ENCODE results near the gene LINGO3.

The LINGO3 gene

DNA sequence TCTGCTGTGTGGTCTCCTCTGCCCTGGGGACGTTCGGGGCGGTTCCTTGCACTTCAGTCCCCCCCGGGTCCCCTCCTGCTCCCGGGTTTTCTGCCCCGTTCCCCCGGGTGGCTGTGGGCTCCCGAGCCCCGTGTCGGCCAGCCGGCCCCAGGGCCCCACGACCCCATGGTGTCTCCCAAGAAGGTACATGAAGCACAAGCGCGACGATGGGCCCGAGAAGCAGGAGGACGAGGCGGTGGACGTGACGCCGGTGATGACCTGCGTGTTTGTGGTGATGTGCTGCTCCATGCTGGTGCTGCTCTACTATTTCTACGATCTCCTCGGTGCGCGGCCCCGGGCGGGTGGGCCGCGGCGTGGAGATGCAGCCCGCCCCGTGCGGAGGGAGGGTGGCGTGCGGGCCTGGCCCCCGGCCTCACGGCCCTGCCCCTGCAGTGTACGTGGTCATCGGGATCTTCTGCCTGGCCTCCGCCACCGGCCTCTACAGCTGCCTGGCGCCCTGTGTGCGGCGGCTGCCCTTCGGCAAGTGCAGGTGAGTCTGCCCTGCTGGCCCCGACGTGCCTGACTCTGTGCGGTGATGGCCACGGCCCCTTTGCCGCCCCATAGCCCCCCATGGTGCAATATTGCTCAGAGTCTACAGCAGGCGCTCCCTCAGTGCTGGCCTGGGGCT, 31.8 kb upstream of the LINGO3 start:
- DNase-seq: no peak

DNA sequence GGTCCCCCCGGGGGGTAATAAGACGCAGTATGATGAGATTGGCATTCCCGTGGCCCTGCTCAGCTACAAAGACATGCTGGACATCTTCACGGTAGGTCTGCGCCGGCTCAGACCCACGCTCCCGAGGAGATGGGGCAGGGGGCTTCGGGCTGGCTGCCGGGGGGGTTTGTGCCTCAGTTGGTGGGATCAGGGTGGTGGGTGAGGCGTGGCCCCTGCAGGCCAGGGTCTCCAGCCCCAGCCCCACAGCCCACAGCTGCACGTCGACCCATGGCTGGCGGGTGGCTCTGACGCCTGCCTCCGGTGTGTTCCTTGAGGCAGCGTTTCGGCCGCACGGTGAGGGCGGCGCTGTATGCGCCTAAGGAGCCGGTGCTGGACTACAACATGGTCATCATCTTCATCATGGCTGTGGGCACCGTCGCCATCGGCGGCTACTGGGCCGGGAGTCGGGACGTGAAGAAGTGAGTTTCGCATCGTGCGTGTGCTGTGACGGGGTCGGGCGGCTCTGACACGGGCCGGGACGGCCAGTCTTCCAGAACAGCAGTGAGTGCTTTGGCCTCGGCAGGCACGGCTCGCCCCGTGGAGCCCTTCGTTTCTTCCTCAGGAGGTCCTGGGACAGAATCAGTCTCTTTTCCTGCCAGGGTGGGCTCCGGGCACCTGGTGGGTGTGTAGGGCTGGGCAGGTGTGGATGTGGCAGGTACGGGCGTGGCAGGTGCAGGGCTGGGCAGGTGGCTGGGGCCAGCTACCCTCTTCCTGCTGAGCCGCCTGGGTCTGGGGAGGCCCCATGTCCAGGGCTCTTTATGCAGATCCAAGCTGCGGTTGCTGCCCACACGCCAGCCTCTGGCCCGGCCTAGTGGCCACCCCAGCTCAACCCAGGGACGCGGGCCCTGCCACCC, 31.0 kb upstream of the LINGO3 start:
- DNase-seq: no peak

- DNase-seq: no peak
These were observed 30.2 kb upstream of the LINGO3 start for GRCh38 chr19:2338055-2338615.

DNA sequence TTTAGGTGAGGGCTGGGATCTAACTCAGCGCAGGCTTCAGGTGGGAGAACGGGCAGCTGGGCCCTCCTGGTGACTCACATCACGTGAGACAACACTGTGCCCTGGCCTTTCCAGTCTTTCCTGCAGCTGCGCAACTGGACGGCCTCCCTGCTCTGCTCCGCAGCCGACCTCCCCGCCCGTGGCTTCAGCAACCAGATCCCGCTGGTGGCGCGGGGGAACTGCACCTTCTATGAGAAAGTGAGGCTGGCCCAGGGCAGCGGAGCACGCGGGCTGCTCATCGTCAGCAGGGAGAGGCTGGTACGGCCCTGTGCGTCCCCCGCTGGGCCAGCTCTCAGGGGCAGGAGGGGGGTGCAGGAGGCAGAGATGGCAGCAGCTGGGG, 29.4 kb upstream of the LINGO3 start:
- DNase-seq: no peak

DNA sequence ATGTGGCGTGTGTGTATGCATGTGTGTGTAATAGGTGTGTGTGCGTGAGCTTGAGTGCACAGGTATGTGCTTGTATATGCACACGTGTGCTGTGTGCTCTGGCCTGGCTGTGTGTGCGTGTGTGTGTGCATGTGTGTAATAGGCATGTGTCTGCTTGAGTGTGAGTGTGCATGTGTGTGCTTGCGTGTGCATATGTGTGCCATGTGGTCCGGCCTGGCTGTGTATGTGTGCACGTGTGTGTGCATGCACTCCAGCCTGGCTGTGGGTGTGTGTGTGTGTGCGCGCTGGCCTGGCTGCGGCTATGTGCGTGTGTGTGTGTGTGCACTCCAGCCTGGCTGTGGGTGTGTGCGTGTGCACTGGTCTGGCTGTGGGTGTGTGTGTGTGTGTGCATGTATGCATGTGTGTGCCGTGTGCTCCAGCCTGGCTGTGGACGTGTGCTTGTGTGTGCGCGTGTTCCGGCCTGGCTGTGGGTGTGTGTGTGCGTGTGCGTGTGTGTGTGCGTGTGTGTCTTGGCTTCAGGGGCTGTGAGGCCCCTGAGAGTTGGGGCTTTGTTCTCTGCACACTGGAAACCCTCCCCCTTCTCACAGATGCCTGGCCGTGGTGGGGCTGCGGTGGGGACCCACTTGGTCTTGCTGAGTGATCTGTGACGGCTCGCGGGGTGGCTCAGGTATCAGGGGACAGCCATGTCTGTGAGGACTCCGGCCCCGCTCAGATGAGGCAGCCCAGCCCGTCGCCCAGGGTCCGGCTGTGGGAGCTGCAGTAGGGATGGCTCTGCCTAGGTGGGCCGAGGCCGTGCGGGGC, 28.8 kb upstream of the LINGO3 start:
- DNase-seq: no peak

- DNase-seq: no peak
These were observed 27.9 kb upstream of the LINGO3 start for GRCh38 chr19:2335848-2336247.

- no peak for DNase-seq
These were observed 27.3 kb upstream of the LINGO3 start for GRCh38 chr19:2334986-2335846.

- no peak for DNase-seq
These were observed 26.5 kb upstream of the LINGO3 start for GRCh38 chr19:2334426-2334825.

DNA sequence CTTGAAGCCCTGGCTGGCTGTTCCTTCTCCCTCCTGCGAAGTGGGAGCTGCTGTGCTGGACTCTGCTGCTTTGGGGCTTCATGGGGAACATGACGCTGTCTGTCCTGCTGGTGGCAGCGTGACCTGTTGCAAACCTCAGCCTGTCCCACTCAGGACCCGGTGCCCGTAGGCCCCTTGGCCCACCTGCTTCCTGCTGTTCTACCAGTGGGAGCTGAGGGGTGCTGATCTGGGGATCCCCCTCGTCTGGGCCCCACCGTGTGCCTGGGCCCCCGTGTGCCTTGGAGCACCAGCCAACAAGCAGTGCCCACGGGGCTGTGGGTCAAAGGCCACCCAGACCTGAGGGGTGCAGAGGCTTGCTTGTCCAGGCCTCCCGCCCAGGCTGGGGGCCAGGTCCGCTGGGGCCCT, 25.9 kb upstream of the LINGO3 start:
- no peak for DNase-seq

DNA sequence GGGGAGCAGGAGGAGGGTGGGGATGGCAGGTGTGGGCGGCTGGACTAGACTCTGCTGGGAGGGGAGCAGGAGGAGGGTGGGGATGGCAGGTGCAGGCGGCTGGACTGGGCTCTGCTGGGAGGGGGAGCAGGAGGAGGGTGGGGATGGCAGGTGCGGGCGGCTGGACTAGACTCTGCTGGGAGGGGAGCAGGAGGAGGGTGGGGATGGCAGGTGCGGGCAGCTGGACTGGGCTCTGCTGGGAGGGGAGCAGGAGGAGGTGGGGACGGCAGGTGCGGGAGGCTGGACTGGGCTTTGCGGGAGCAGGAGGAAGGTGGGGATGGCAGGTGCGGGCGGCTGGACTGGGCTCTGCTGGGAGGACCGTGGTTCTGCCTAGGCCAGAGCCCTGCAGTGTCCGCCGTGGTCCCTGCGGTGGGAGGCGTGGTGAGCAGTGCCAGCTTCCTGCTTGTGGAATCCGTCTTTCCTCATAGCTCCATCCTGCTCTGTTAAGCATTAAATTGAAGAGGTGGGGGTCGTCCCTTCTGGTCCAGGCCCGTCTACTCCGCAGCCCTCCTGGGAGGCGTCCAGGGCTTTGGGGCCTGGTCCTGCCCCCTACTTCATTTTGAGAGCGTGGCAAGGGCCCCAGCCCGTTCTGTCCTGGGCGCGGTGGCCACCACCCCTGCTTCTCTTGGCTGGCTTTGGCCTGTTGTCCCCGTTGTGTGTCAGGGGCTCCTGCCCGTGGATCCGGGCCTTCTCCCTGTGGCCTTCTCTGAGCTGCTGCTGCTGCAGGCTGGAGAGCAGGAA, 25.3 kb upstream of the LINGO3 start:
- no peak for DNase-seq

GRCh38 chr19:2332341-2333026, 24.5 kb upstream of the LINGO3 start:
- peak; percentile 31 to 84 for DNase-seq

GRCh38 chr19:2331601-2332246, 23.8 kb upstream of the LINGO3 start:
- no peak for DNase-seq

DNA sequence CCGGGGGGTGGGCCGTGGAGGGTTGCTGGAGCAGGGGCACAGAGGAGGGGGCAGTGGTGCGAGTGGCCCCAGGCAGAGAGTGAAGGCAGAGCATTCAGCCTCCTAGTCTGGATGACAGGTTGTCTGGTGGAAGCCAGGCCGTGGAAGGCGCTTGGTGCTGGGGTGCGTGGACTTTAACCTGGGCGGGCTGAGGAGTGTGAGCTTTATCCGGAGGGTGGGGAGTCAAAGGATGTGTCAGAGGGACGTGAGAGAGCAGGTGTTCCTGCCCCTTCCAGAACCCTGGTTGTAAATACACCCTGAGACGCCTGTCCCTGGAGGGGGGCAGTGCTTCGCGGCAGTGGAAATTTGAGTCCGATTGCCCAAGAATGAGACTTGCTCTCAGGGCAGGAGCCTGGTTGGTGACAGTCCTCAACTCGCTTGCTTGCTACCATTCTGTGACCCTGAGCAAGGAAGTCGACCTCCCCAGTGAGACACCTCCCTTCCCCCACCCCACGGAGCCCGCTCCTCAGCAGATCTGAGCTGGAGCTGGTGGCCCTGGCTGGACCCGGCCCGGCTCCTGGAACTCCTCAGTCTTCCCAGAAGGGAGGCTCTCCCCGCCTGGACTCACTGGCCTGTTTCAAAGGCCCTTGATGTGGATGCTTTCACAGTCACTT, 22.8 kb upstream of the LINGO3 start:
- no peak for DNase-seq

- no peak for DNase-seq
These were observed 22.3 kb upstream of the LINGO3 start for GRCh38 chr19:2330255-2330631.

- DNase-seq: no peak
These were observed 21.6 kb upstream of the LINGO3 start for GRCh38 chr19:2329501-2329916.

DNA sequence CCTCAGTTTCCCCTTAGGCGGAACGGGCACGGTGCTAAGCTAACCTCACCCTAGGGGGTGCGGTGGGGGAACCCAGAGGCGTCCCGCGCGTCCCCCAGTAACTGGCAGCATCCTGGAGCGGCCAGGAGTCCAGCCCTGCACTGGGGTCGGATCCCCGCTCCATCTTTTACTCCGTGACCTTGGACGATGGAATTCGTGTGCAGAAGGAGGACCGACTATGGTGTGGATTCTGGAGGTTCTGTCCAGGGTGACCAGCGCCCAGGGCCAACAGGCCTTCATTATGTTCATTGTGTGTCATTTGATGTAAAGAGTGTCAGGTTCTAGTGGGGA, 21.2 kb upstream of the LINGO3 start:
- no peak for DNase-seq

DNA sequence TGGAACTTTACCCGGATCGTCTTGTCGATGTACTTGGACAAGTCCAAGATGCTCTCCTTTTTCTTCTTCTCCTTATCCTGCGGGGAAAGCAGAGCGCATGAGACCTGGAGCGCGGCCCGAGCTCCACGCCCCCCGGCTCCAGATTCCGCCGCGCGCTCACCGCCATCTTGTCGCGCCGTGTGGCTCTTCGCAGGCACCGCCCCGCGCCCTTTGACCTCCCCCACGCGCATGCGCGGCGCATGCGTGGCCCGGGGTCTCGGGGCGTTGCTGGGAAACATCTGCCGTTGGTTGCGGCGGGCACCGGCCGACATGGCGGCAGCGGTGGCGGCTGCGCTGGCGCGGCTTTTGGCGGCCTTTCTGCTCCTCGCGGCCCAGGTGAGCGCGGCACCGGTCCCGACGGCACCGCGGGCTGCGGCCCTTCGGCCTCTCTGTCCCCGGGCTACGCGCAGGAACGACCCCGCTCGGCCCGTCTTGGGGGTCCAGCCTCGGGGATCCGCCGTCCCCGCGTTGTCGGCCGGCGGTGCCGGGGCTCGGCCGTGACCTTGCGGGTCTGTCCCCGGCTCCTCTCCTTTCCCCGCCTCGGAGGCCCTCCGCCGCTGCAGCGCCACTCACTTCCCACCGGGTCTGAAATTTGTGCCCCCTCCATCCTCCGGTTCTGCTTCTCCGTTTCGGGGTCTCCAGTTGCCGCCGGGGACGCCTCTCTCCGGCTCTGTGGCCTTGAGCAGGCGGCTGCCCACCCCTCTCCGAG, 20.6 kb upstream of the LINGO3 start, which contains the start of the genes LSM7 and SPPL2B:
Gene LSM7 (minus strand): TSS at position 186 of the 748 bp plus-strand sequence. CDS start 20 bp downstream, at position 166.
Gene SPPL2B (plus strand): TSS at position 284 of the 748 bp plus-strand sequence. CDS start 26 bp downstream, at position 310.
- DNase-seq: peak; percentile 92 to 93

DNA sequence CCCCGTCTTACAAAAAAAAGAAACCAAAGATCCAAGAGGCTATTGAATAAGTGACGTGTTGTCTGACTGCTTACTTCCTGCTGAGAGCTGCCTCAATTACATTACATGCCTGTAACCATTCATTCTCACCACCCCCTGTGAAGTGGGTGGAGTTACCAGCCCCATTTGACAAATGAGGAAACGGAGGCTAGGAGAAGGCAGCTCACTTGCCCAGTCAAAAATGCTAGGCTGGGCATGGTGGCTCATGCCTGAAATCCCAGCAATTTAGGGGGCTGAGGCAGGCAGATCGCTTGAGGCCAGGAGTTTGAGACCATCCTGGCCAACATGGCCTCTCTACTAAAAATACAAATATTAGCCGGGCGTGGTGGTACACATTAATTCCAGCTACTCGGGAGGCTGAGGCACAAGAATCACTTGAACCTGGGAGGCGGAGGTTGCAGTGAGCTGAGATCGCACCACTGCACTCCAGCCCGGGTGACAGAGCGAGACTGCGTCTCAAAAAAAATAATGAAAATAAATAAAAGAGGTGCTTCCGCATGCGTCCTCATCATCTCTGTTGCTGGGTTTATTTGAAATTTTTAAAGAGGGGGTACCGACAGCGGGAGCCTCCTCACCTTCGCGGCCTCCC, 19.9 kb upstream of the LINGO3 start:
- DNase-seq: peak; percentile 78 to 82
